Hepatocyte (in vitro differentiated cells): ENCODE data around the gene RNF19B.

Experiments
- EZH2 ChIP-seq: fragments of 200-600 bp; sonication (generic); IDR thresholded peaks from 2 replicates; pipeline ENCODE4 v1.6.1; 2016; ENCODE audit warnings: antibody characterized with exemption, mild to moderate bottlenecking, borderline replicate concordance
- TF ChIP-seq, protein P1 (sequence below): fragments of 200-600 bp; sonication (generic); IDR thresholded peaks from 2 replicates; pipeline ENCODE4 v1.5.1; 2016; ENCODE audit warnings: antibody characterized with exemption, mild to moderate bottlenecking; ENCODE audit not compliant: poor library complexity

DNA sequence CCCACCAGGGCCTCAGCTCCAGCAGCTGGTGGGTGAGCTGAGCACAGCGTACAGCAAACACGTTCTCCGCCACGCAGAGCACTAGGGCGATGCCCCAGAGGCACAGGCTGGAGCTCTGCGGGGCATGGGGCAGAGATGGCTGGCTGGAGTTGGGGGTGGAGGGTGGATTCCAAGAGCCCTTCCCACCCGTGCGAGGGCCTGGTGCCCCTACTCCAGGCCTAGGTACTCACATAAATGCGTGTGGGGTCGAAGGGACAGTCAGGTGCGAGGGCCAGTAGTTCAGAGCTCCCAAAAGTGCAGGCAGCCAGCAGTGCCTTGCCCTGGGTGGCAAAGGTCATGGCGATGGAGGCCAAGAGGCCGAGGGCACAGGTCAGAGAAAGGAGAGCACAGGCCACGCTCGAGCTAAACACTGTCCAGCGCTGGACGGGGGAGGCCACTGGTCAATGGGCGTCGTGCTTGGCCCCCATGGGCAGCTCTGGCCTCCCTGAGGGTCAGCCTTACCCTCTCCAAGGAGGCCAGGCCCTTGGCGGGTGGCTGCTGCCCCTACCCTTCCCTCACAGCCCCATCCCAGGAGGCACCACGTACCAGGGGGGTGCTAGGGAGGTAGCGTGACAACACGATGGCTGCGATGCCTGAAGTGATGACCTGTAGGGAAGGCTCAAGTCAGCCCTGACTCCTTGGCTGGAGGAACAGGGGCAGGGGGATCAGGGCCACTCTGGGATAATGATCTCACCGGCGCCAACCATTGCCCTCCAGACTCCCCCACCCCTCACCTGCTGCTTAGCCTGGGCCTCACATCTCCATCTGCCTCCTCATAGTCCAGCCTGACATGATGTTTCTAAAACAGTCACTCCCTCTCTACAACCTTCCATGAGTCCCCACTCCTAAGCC, 69.0 kb downstream of the RNF19B start:
- no peak for TF ChIP-seq EZH2
- TF ChIP-seq, protein P1, sequence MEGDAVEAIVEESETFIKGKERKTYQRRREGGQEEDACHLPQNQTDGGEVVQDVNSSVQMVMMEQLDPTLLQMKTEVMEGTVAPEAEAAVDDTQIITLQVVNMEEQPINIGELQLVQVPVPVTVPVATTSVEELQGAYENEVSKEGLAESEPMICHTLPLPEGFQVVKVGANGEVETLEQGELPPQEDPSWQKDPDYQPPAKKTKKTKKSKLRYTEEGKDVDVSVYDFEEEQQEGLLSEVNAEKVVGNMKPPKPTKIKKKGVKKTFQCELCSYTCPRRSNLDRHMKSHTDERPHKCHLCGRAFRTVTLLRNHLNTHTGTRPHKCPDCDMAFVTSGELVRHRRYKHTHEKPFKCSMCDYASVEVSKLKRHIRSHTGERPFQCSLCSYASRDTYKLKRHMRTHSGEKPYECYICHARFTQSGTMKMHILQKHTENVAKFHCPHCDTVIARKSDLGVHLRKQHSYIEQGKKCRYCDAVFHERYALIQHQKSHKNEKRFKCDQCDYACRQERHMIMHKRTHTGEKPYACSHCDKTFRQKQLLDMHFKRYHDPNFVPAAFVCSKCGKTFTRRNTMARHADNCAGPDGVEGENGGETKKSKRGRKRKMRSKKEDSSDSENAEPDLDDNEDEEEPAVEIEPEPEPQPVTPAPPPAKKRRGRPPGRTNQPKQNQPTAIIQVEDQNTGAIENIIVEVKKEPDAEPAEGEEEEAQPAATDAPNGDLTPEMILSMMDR, result no peak
